ENCODE results near the gene PCDHB6. TPM values are rescaled to one million over a fixed set of nuclear protein-coding genes. Genes with fewer than 3 reads are reported as not detected.
"Not testable (repeated sequence)": the region's sequence is repeated elsewhere in the genome, so short reads cannot be mapped to it uniquely, and the experiment has no call there.

Gene PCDHB6
- total RNA-seq, 5 donors from 2014 or later (not counting 1 experiment from before 2014, with no cell fraction given), result not detected

GRCh38 chr5:141177577-141178191, 27.8 kb downstream of the PCDHB6 start, which contains the start of gene PCDHB8:
Gene PCDHB8 (plus strand): TSS chr5:141177790. CDS start chr5:141178035, 245 bp downstream.
- H3K36me3 ChIP-seq (ENCODE audit: control insufficient read depth in 2 of 2, extremely low read depth in 1 of 2, insufficient read depth in 1 of 2, low read length in 1 of 2); POLR2A ChIA-PET; H3K9me3 ChIP-seq; H3K27ac ChIP-seq (ENCODE audit: low read length); H3K4me1 Mint-ChIP-seq; H3K4me1 ChIP-seq (ENCODE audit: control insufficient read depth in 1 of 2, extremely low read depth in 1 of 2, insufficient read depth in 2 of 2, low read length in 2 of 2); H3K27ac Mint-ChIP-seq; H3K36me3 Mint-ChIP-seq; H3K4me3 Mint-ChIP-seq; ATAC-seq (replicated peaks in 1 of 4); DNase-seq; H3K4me3 ChIP-seq (ENCODE audit: control insufficient read depth in 1 of 2, extremely low read depth in 1 of 2, low read length in 1 of 2); CTCF ChIA-PET: not testable (repeated sequence)
- Mint-ChIP-seq H3K27me3 (peaks cover 28 to 34% of the 10 kb centered on the region in 2 donors), H3K9me3 (peaks cover 7 to 13% (median 10%) of the 10 kb centered on the region in 3 donors)
- peaks cover 0 to 33% of the 10 kb centered on the region in 2 experiments for H3K27me3 ChIP-seq (replicated peaks in 1 of 2; ENCODE audit: control insufficient read depth in 2 of 2, extremely low read depth in 1 of 2, insufficient read depth in 2 of 2, low read length in 1 of 2)
- WGBS (ENCODE audit: insufficient coverage), result no CpG with 5 or more reads among the region's 18 CpGs

- CTCF ChIA-PET; H3K4me3 Mint-ChIP-seq; ATAC-seq (replicated peaks in 1 of 4); H3K27ac Mint-ChIP-seq; H3K4me1 Mint-ChIP-seq; H3K27ac ChIP-seq (ENCODE audit: low read length); DNase-seq; H3K4me1 ChIP-seq (ENCODE audit: control insufficient read depth in 1 of 2, extremely low read depth in 1 of 2, insufficient read depth in 2 of 2, low read length in 2 of 2); POLR2A ChIA-PET; H3K36me3 ChIP-seq (ENCODE audit: control insufficient read depth in 2 of 2, extremely low read depth in 1 of 2, insufficient read depth in 1 of 2, low read length in 1 of 2); H3K4me3 ChIP-seq (ENCODE audit: control insufficient read depth in 1 of 2, extremely low read depth in 1 of 2, low read length in 1 of 2); H3K36me3 Mint-ChIP-seq; H3K9me3 ChIP-seq: not testable (repeated sequence)
- 53% methylated on average over 9 of the region's 39 CpGs for WGBS (ENCODE audit: insufficient coverage)
- peaks cover 2 to 24% of the 10 kb centered on the region in 2 experiments for H3K27me3 ChIP-seq (replicated peaks in 1 of 2; ENCODE audit: control insufficient read depth in 2 of 2, extremely low read depth in 1 of 2, insufficient read depth in 2 of 2, low read length in 1 of 2)
- peaks cover 7 to 12% (median 7%) of the 10 kb centered on the region in 3 donors for H3K9me3 Mint-ChIP-seq
- peaks cover 22 to 32% of the 10 kb centered on the region in 2 donors for H3K27me3 Mint-ChIP-seq
Observed at GRCh38 chr5:141179371-141179770, 29.5 kb downstream of the PCDHB6 start.

GRCh38 chr5:141179876-141180275, 30.0 kb downstream of the PCDHB6 start:
- Mint-ChIP-seq H3K27me3 (peaks cover 27 to 35% of the 10 kb centered on the region in 2 donors), H3K9me3 (peaks cover 5 to 12% (median 8%) of the 10 kb centered on the region in 3 donors), H3K27ac (peak overlapping the region in 1 of 2 donors; percentile 52)
- H3K4me3 Mint-ChIP-seq; ATAC-seq (replicated peaks in 1 of 4); H3K36me3 Mint-ChIP-seq; H3K4me1 ChIP-seq (ENCODE audit: control insufficient read depth in 1 of 2, extremely low read depth in 1 of 2, insufficient read depth in 2 of 2, low read length in 2 of 2); H3K4me3 ChIP-seq (ENCODE audit: control insufficient read depth in 1 of 2, extremely low read depth in 1 of 2, low read length in 1 of 2); H3K27ac ChIP-seq (ENCODE audit: low read length); H3K4me1 Mint-ChIP-seq; H3K36me3 ChIP-seq (ENCODE audit: control insufficient read depth in 2 of 2, extremely low read depth in 1 of 2, insufficient read depth in 1 of 2, low read length in 1 of 2); DNase-seq; POLR2A ChIA-PET; CTCF ChIA-PET; H3K9me3 ChIP-seq: not testable (repeated sequence)
- peaks cover 2 to 24% of the 10 kb centered on the region in 2 experiments for H3K27me3 ChIP-seq (replicated peaks in 1 of 2; ENCODE audit: control insufficient read depth in 2 of 2, extremely low read depth in 1 of 2, insufficient read depth in 2 of 2, low read length in 1 of 2)
- 44% methylated on average over 15 of the region's 32 CpGs for WGBS (ENCODE audit: insufficient coverage)

- Mint-ChIP-seq H3K4me1 (peaks cover 0 to 2% (median 0%) of the 10 kb centered on the region in 3 donors), H3K27ac (peak overlapping the region in 1 of 2 donors; percentile 52), H3K36me3 (peaks cover 4% of the 10 kb centered on the region), H3K4me3 (no peak overlapping the region), H3K27me3 (peaks cover 31 to 37% of the 10 kb centered on the region in 2 donors), H3K9me3 (peaks cover 2 to 12% (median 12%) of the 10 kb centered on the region in 3 donors)
- WGBS (ENCODE audit: insufficient coverage), result 71% methylated on average over 1 of the region's 1 CpG
- no peak overlapping the region for H3K4me3 ChIP-seq (ENCODE audit: control insufficient read depth in 1 of 2, extremely low read depth in 1 of 2, low read length in 1 of 2)
- no peaks in the 10 kb centered on the region for H3K4me1 ChIP-seq (ENCODE audit: control insufficient read depth in 1 of 2, extremely low read depth in 1 of 2, insufficient read depth in 2 of 2, low read length in 2 of 2)
- no peaks in the 10 kb centered on the region for H3K36me3 ChIP-seq (ENCODE audit: control insufficient read depth in 2 of 2, extremely low read depth in 1 of 2, insufficient read depth in 1 of 2, low read length in 1 of 2)
- H3K27ac ChIP-seq (ENCODE audit: low read length), result no peak overlapping the region
- POLR2A ChIA-PET, result no interaction called here
- CTCF ChIA-PET, result no interaction called here
- no peaks in the 10 kb centered on the region for H3K9me3 ChIP-seq
- H3K27me3 ChIP-seq (replicated peaks in 1 of 2; ENCODE audit: control insufficient read depth in 2 of 2, extremely low read depth in 1 of 2, insufficient read depth in 2 of 2, low read length in 1 of 2), result peaks cover 2 to 23% of the 10 kb centered on the region in 2 experiments
- no peak for DNase-seq
- ATAC-seq (replicated peaks in 1 of 4), result no peak
Observed at GRCh38 chr5:141180313-141180712, 30.5 kb downstream of the PCDHB6 start.

- POLR2A ChIA-PET, result no interaction called here
- ATAC-seq (replicated peaks in 1 of 4) (no peak), DNase-seq (peak in 1 of 35 experiments; percentile 7)
- CTCF ChIA-PET, result interaction anchor here in 1 of 2 donors (0.8 kb wide), 1 partner anchor 382 kb away, joined by 3 read pairs; no protein-coding TSS in a partner anchor
- Histone ChIP-seq H3K27ac (ENCODE audit: low read length) (no peak within 1 kb of the TSS), H3K36me3 (ENCODE audit: control insufficient read depth in 2 of 2, extremely low read depth in 1 of 2, insufficient read depth in 1 of 2, low read length in 1 of 2) (no peaks in the 10 kb centered on the region), H3K4me1 (ENCODE audit: control insufficient read depth in 1 of 2, extremely low read depth in 1 of 2, insufficient read depth in 2 of 2, low read length in 2 of 2) (no peaks in the 10 kb centered on the region), H3K27me3 (replicated peaks in 1 of 2; ENCODE audit: control insufficient read depth in 2 of 2, extremely low read depth in 1 of 2, insufficient read depth in 2 of 2, low read length in 1 of 2) (peaks cover 5 to 23% of the 10 kb centered on the region in 2 experiments), H3K4me3 (ENCODE audit: control insufficient read depth in 1 of 2, extremely low read depth in 1 of 2, low read length in 1 of 2) (no peak within 1 kb of the TSS), H3K9me3 (no peaks in the 10 kb centered on the region)
- Mint-ChIP-seq H3K27me3 (peaks cover 45 to 50% of the 10 kb centered on the region in 2 donors), H3K4me1 (peaks cover 4 to 11% (median 7%) of the 10 kb centered on the region in 3 donors), H3K9me3 (peaks cover 6 to 15% (median 12%) of the 10 kb centered on the region in 3 donors), H3K27ac (peak within 1 kb of the TSS in 1 of 2 donors; percentile 4), H3K36me3 (peaks cover 4% of the 10 kb centered on the region), H3K4me3 (no peak within 1 kb of the TSS)
- WGBS (ENCODE audit: insufficient coverage), result 14% methylated on average over 10 of the region's 13 CpGs
Observed at GRCh38 chr5:141182248-141182647, 32.4 kb downstream of the PCDHB6 start, which contains the start of gene PCDHB16. Gene PCDHB16 (plus strand): TSS chr5:141182387. CDS start chr5:141182560, 173 bp downstream.

GRCh38 chr5:141184117-141184855, 34.4 kb downstream of the PCDHB6 start:
- 39% methylated on average over 21 of the region's 69 CpGs for WGBS (ENCODE audit: insufficient coverage)
- peaks cover 56 to 62% of the 10 kb centered on the region in 2 donors for H3K27me3 Mint-ChIP-seq
- peaks cover 5 to 27% of the 10 kb centered on the region in 2 experiments for H3K27me3 ChIP-seq (replicated peaks in 1 of 2; ENCODE audit: control insufficient read depth in 2 of 2, extremely low read depth in 1 of 2, insufficient read depth in 2 of 2, low read length in 1 of 2)
- H3K4me1 ChIP-seq (ENCODE audit: control insufficient read depth in 1 of 2, extremely low read depth in 1 of 2, insufficient read depth in 2 of 2, low read length in 2 of 2); CTCF ChIA-PET; H3K27ac ChIP-seq (ENCODE audit: low read length); POLR2A ChIA-PET; H3K36me3 Mint-ChIP-seq; H3K27ac Mint-ChIP-seq; DNase-seq; H3K4me3 ChIP-seq (ENCODE audit: control insufficient read depth in 1 of 2, extremely low read depth in 1 of 2, low read length in 1 of 2); H3K36me3 ChIP-seq (ENCODE audit: control insufficient read depth in 2 of 2, extremely low read depth in 1 of 2, insufficient read depth in 1 of 2, low read length in 1 of 2); H3K4me3 Mint-ChIP-seq; H3K9me3 ChIP-seq; ATAC-seq (replicated peaks in 1 of 4): not testable (repeated sequence)
- H3K4me1 Mint-ChIP-seq, result peaks cover 4 to 14% (median 7%) of the 10 kb centered on the region in 3 donors
- peaks cover 10 to 19% (median 16%) of the 10 kb centered on the region in 3 donors for H3K9me3 Mint-ChIP-seq
